HL-60 (cell line): ENCODE measurements around the gene HSD17B3.

Experiments used
- DNase-seq, 2 experiments: peaks; one replicate each; pipeline ENCODE4 v3.0.0-alpha.2; 2010 to 2020; ENCODE audit warnings: low read depth in 1 of 2, low spot score in 1 of 2
- H3K27ac ChIP-seq: fragments of 250-450 bp; sonication (Bioruptor Pico); replicated peaks from 2 replicates; pipeline ENCODE4 v1.5.1; 2020; ENCODE audit warnings: mild to moderate bottlenecking, moderate library complexity
- H3K27me3 ChIP-seq: fragments of 250-450 bp; sonication (Bioruptor Pico); 2 replicates; pipeline ENCODE4 v1.5.1; 2021; ENCODE audit warnings: mild to moderate bottlenecking, moderate library complexity; ENCODE audit not compliant: insufficient read depth, poor library complexity, severe bottlenecking
- H3K4me3 ChIP-seq: replicated peaks from 2 replicates; pipeline ENCODE4 v1.5.1; 2011; ENCODE audit warnings: mild to moderate bottlenecking, control low read depth, low read length; ENCODE audit not compliant: insufficient read depth
- CTCF ChIP-seq: IDR thresholded peaks from one replicate; pipeline ENCODE4 v1.5.1; 2011; ENCODE audit warnings: low read length, control low read depth, inconsistent platforms; ENCODE audit not compliant: insufficient read depth
- GABPA ChIP-seq: IDR thresholded peaks from 2 replicates; pipeline ENCODE4 v1.6.1; 2012; ENCODE audit warnings: low read depth
- POLR2AphosphoS5 ChIP-seq: IDR thresholded peaks from 2 replicates; pipeline ENCODE4 v1.6.1; 2012; ENCODE audit warnings: low read depth
- REST ChIP-seq: IDR thresholded peaks from 2 replicates; pipeline ENCODE4 v1.6.1; 2012; ENCODE audit warnings: low read depth; ENCODE audit not compliant: insufficient replicate concordance
- SPI1 ChIP-seq: IDR thresholded peaks from 2 replicates; pipeline ENCODE4 v1.6.1; 2012; ENCODE audit warnings: low read depth, mild to moderate bottlenecking, borderline replicate concordance

Gene HSD17B3

GRCh38 chr9:96320749-96321280 lies 18.8 kb upstream of the HSD17B3 start:
- no peak for TF ChIP-seq GABPA
- no peak for TF ChIP-seq CTCF
- no peak for TF ChIP-seq POLR2AphosphoS5
- no peak for TF ChIP-seq SPI1
- no peak for TF ChIP-seq REST
- no peak overlapping the region for H3K27ac ChIP-seq
- H3K27me3 ChIP-seq = no peaks in the 10 kb centered on the region
- no peak for DNase-seq
- no peak overlapping the region for H3K4me3 ChIP-seq

DNA sequence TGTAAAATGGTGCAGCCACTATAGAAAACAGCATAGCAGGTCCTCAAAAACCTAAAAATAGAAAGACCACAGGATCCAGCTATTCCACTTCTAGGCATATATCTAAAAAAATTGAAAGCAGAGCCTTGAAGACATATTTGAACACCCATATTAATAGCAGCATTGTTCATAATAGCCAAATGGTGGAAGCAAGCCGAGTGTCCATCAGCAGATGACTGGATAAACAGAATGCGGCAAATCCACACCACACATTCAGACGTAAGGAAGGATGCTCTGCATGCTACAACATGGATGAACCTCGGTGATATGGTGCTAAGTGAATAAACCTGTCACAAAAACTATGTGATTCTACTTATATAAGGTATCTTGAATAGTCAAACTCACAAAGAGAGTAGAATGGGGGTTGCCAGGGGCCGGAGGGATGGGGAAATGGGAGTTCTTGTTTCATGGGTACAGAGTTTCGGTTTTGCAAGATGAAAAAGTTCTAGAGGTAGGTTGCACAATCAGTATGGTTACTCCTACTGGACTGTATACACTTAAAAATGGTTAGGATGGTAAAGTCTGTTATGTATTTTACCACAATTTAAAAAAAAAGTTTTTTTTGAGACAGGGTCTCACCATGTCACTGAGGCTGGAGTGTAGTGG lies 17.1 kb upstream of the HSD17B3 start:
- Histone ChIP-seq H3K27me3 (no peaks in the 10 kb centered on the region), H3K27ac (no peak overlapping the region), H3K4me3 (no peak overlapping the region)
- no peak for DNase-seq
- TF ChIP-seq REST (no peak), SPI1 (no peak), POLR2AphosphoS5 (no peak), CTCF (no peak), GABPA (no peak)

DNA sequence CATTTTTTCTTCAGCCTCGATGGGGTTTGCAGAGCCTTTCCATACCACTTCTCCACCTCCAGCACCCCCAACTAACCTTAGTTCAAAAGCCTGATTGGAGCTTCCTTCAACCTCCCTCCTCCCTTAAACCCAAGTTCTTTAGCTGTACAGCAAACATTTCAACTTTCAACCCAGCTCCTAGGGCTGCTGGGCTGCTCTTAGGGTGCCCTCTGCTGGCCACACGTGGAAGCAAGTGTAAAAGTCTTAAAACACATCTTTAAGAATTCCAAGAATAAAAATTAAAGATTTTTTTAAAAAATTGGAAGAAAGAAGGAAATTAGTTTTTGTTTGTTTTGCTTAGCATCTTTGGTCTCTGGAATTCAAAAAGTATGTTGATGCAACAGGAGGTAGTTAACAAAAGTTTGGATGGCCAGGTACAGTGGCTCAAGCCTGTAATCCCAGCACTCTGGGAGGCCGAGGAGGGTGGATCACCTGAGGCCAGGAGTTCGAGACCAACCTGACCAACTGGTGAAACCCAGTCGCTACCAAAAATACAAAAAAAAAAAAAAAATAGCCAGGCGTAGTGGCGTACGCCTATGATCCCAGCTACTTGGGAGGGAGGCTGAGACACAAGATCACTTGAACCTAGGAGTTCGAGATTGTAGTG lies 15.5 kb upstream of the HSD17B3 start:
- TF ChIP-seq GABPA (no peak), REST (no peak), SPI1 (no peak), CTCF (peak; percentile 62), POLR2AphosphoS5 (no peak)
- Histone ChIP-seq H3K4me3 (no peak overlapping the region), H3K27me3 (no peaks in the 10 kb centered on the region), H3K27ac (no peak overlapping the region)
- peak; percentile 23 to 26 for DNase-seq
